Measurements from ENCODE around the gene GRHPR.

Gene GRHPR

GRCh38 chr9:37430841-37431597 lies 8.5 kb downstream of the GRHPR start:
- no peak for TF ChIP-seq CTCF (IDR thresholded peaks at IDR 0.05; ENCODE audit: low read depth, low read length)
- DNase-seq (ENCODE audit: extremely low read depth, low read depth), result no peak

- DNase-seq (ENCODE audit: extremely low read depth, low read depth), result no peak
- no peak for TF ChIP-seq CTCF (IDR thresholded peaks at IDR 0.05; ENCODE audit: low read depth, low read length)
These were observed 9.5 kb downstream of the GRHPR start for GRCh38 chr9:37432020-37432419.

GRCh38 chr9:37433867-37434371 lies 11.4 kb downstream of the GRHPR start:
- no peak for TF ChIP-seq CTCF (IDR thresholded peaks at IDR 0.05; ENCODE audit: low read depth, low read length)
- DNase-seq (ENCODE audit: extremely low read depth, low read depth), result no peak

GRCh38 chr9:37436540-37436939 lies 14.0 kb downstream of the GRHPR start:
- TF ChIP-seq CTCF (IDR thresholded peaks at IDR 0.05; ENCODE audit: low read depth, low read length), result no peak
- no peak for DNase-seq (ENCODE audit: extremely low read depth, low read depth)

GRCh38 chr9:37437010-37437409 lies 14.5 kb downstream of the GRHPR start:
- no peak for TF ChIP-seq CTCF (IDR thresholded peaks at IDR 0.05; ENCODE audit: low read depth, low read length)

GRCh38 chr9:37437621-37438020 lies 15.1 kb downstream of the GRHPR start:
- no peak for DNase-seq (ENCODE audit: extremely low read depth, low read depth)
- no peak for TF ChIP-seq CTCF (IDR thresholded peaks at IDR 0.05; ENCODE audit: low read depth, low read length)

More at GRCh38 chr9:37437010-37437409, 14.5 kb downstream of the GRHPR start:
- no peak for DNase-seq (ENCODE audit: extremely low read depth, low read depth)

- DNase-seq (ENCODE audit: extremely low read depth, low read depth), result no peak
- TF ChIP-seq CTCF (IDR thresholded peaks at IDR 0.05; ENCODE audit: low read depth, low read length), result no peak
These were observed 15.9 kb downstream of the GRHPR start for GRCh38 chr9:37438359-37438758.
